ENCODE results near the gene GOSR2.

GRCh38 chr17:46929413-46929812 is 6.5 kb downstream of the GOSR2 start:
- TF ChIP-seq ZFX (IDR thresholded peaks at IDR 0.05; ENCODE audit: borderline replicate concordance), result no peak
- TF ChIP-seq CTCF (IDR thresholded peaks at IDR 0.05), result no peak

All from 22Rv1 (cell line).